ENCODE measurements around the gene ZNF608.

The ZNF608 gene

DNA sequence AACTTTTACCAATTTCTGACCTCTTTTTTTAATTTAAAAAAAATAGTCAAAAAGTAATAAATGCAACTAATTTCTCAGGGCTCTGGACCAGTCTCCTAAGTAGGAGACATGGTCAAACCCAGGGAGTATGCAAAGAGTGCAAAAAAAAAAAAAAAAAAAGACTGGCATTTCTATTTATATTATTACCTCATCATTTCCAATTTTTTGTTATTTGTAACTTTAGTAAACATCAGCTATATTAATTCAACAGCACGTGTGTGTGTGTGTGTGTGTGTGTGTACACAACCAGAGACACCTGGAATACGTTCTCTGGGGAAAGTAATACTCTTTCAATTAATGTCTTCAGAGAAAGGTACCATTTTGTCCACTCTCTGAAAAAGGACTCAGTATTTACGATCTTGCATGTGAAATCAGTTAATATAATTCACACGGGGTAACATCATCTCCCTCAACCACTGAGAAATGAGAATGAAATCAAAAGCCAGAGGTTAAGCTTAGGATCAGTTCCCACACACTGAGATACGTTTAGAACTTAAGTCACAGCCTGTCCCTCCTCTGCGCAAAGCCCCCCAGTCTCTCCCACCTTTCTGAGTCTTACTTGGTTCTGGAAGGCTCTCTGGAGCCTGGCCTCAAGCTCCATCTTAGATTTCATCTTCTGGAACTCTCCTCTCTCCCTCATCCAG, 21.9 kb downstream of the ZNF608 start:
- TF ChIP-seq, protein P1, sequence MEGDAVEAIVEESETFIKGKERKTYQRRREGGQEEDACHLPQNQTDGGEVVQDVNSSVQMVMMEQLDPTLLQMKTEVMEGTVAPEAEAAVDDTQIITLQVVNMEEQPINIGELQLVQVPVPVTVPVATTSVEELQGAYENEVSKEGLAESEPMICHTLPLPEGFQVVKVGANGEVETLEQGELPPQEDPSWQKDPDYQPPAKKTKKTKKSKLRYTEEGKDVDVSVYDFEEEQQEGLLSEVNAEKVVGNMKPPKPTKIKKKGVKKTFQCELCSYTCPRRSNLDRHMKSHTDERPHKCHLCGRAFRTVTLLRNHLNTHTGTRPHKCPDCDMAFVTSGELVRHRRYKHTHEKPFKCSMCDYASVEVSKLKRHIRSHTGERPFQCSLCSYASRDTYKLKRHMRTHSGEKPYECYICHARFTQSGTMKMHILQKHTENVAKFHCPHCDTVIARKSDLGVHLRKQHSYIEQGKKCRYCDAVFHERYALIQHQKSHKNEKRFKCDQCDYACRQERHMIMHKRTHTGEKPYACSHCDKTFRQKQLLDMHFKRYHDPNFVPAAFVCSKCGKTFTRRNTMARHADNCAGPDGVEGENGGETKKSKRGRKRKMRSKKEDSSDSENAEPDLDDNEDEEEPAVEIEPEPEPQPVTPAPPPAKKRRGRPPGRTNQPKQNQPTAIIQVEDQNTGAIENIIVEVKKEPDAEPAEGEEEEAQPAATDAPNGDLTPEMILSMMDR (IDR thresholded peaks at IDR 0.05), result no peak

DNA sequence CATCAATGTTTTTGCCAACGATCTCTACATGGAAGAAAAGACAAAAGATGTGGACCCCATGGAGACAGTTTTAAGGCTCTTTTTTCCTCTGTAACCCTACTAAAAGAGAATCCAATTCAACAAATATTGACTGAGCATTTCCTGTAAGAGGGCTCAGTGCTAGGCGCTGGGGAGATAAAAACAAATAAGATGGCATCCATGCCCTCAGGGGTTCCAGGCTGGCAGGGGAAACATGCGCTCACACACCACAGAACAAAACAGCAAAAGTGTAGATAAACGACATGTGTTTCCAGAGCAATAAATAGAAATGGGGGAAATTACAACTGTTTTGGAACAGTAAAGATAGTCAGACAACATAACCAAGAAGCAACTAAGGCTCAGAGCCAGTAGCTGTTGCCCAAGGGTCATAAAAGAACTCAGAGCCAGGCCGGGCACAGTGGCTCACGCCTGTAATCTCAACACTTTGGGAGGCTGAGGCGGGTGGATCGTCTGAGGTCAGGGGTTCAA, 25.2 kb downstream of the ZNF608 start:
- TF ChIP-seq, protein P1 (IDR thresholded peaks at IDR 0.05), result no peak

DNA sequence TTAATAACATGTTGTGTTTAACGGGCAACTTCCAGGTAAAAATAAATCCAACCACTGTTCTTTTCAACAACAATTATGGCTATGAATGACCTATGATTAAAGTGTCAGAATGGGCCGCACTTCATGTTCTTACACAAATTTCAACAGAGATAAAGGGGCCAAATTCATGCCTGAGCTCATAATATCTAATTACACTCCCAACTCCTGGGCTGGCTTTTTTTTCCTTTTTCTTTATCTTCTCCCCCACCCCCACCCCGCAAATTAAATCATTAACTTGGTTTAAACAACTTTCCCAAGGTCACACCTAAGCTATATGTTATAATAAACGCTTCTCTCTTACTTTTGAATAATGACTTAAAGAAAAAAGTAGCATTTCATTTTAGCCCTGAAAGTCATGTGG, 25.8 kb downstream of the ZNF608 start:
- TF ChIP-seq, protein P1 (IDR thresholded peaks at IDR 0.05), result no peak

DNA sequence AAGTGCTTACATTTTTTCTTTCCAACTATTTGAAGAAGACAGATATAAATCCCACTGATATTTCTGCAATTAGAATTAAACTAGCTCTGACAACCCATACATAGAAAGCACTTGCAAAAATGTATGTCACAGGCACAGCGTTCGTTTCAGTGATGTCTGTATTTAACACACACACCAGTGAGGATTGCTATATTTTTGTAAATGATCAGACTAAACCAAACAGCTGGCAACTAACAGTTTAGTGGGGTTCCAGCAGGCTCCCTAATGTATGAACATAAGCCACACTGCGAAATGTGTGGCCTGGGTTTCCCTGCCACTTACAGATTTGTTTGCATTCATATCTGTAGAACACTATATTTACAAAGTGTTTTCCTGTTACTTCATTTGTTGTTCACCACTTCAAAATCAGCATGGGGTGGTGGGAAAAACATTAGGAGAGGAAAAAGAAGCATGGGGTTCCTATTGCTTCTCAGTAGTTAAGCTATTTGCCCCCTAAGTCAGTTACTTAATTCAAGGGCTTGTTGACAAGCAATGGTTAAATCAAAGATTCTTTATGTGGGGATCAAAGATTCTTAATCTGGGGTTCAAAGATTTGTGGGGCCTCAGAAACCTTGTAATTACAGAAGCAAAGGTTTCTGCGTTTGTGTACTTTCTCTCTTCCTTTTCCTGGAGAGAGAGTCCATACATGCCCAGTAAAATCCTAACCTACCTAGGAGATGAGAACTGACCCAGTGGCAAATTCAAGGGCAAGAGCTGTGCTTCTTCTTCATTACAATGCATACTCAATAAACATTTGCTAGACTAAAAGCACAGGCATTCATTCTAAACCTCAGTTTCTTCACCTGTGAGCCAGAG, 27.1 kb downstream of the ZNF608 start:
- TF ChIP-seq, protein P1 (IDR thresholded peaks at IDR 0.05), result no peak

DNA sequence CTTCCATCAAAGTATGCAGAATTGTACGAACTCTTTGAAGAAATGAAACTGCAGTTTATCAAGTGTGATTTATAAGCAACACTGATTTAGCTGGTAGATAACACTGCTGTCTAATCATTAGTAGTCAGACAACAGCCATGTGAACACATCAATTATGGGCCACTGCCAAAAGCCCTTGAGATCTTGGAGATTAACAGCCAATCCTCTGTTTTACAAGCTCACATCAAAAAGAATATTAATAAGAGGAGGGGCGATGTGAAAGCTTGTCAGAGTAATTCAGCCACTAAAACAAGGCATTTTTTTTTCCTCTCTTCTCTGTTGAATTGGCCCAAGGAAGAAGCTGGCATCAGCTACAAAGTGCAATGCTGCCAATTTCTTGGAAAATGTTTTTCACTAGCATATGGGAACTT, 28.1 kb downstream of the ZNF608 start:
- TF ChIP-seq, protein P1 (IDR thresholded peaks at IDR 0.05), result no peak

DNA sequence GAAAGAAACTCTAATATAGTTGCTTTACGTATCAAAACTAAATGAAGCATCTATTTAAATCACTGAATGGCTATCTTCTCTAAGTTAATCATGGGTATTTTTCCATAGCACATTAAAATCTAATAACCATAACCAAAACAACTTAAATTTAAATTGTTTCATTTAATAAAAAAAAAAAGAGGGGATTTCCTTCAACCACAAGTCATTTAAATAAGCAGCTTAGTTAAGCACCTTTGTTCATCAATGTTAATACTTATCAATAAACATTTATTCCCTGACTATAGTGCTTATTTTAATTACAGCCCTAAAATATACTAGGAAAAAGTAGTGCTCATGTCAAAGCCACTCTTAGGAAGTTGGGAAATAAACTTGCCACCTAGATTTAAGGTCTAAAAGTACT, 30.3 kb downstream of the ZNF608 start:
- TF ChIP-seq, protein P1 (IDR thresholded peaks at IDR 0.05), result no peak

DNA sequence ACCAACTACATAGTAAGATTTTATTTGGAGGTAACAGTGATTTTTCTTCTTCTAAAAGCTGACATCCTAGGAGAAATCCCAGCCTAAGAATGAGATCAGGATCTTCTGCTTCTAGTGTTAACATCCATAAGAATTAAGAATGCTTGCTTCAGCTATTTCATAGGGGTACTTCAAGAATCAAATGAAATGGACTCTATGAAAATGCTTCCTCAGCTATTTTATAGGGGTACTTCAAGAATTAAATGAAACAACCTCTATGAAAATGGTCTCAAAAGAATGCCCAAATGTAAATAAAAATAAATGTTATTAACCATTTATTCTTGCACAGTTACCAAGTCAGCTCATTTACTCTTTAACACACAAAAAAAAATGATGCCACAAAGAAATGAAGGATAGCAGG, 31.5 kb downstream of the ZNF608 start:
- TF ChIP-seq, protein P1 (IDR thresholded peaks at IDR 0.05), result no peak
